OCI-LY7 (cell line): Measurements from ENCODE around the gene EPHA6.

Source experiments
- EZH2phosphoT487 ChIP-seq: fragments of 200-600 bp; sonication (generic); IDR thresholded peaks from 2 replicates; pipeline ENCODE4 v1.6.1; 2018; ENCODE audit warnings: low read depth, borderline replicate concordance, mild to moderate bottlenecking, mixed run types, antibody characterized with exemption, low read length, moderate library complexity, mixed read lengths
- TF ChIP-seq, protein P1 (sequence below): fragments of 200-600 bp; sonication (generic); conservative IDR thresholded peaks from 2 replicates; pipeline ENCODE4 v1.5.1; 2014; ENCODE audit warnings: mild to moderate bottlenecking, antibody characterized with exemption, low read length, moderate library complexity, mixed read lengths

DNA sequence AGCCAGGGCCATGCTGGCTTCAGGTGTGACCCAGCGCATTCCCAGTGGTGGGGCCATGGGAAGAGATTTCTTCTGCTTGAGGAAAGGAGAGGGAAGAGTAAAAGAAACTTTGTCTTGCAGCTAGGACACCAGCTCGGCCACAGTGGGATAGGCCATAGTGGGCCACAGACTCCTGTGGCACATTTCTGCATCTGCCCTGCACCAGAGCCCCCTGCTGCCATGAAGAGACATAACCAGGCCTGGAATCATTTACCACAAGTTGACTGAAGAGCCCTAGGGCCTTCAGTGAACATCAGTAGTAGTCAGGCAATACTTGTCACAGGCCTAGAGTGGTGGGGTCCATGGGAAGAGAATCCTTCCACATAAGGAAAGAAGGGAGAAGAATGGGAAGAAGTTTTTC lies 538.8 kb downstream of the EPHA6 start:
- TF ChIP-seq, protein P1, sequence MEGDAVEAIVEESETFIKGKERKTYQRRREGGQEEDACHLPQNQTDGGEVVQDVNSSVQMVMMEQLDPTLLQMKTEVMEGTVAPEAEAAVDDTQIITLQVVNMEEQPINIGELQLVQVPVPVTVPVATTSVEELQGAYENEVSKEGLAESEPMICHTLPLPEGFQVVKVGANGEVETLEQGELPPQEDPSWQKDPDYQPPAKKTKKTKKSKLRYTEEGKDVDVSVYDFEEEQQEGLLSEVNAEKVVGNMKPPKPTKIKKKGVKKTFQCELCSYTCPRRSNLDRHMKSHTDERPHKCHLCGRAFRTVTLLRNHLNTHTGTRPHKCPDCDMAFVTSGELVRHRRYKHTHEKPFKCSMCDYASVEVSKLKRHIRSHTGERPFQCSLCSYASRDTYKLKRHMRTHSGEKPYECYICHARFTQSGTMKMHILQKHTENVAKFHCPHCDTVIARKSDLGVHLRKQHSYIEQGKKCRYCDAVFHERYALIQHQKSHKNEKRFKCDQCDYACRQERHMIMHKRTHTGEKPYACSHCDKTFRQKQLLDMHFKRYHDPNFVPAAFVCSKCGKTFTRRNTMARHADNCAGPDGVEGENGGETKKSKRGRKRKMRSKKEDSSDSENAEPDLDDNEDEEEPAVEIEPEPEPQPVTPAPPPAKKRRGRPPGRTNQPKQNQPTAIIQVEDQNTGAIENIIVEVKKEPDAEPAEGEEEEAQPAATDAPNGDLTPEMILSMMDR, result no peak
- TF ChIP-seq EZH2phosphoT487, result no peak
